ENCODE measurements around the gene PDZD2. TPM values are rescaled to one million over a fixed set of nuclear protein-coding genes. Genes with fewer than 3 reads are reported as not detected.
"Not testable (repeated sequence)": the region's sequence is repeated elsewhere in the genome, so short reads cannot be mapped to it uniquely, and the experiment has no call there.

Gene PDZD2
- total RNA-seq, 1 donor from 2014 or later, result 1.1 TPM

DNA sequence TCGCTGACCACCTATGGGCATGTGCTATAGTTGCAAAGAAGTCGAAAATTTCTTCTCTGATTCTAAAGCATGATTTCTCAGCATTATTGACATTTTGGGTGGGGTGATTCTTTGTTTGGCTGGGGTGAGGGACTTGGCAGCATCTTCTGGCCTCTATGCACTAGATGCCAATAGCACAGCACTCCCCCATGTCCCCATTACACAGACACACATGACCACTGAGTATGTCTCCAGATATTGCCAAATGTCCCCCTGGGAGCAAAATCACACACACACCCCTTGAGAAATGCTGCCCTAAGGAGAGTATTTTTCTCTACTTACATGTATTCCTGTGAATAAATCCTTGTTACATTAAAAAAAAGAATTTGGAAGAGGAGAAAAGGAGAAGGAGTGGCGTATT is 89.1 kb downstream of the PDZD2 start:
- DNase-seq (ENCODE audit: low spot score), result no peak
- no peaks in the 10 kb centered on the region for H3K9me3 Mint-ChIP-seq
- no peak overlapping the region for H2AFZ ChIP-seq (replicated peaks)
- no peak overlapping the region for H3K4me3 Mint-ChIP-seq
- no peaks in the 10 kb centered on the region for H4K20me1 ChIP-seq (ENCODE audit: low read depth)
- H3K4me1 Mint-ChIP-seq, result no peaks in the 10 kb centered on the region
- H3K9ac ChIP-seq, result no peak overlapping the region
- H3K4me3 ChIP-seq, result no peak overlapping the region
- peaks cover 4% of the 10 kb centered on the region for H3K27me3 Mint-ChIP-seq (ENCODE audit: insufficient read depth, low read depth)
- no peak overlapping the region for H3K4me2 ChIP-seq
- H3K36me3 Mint-ChIP-seq, result no peaks in the 10 kb centered on the region
- no peaks in the 10 kb centered on the region for H3K27me3 ChIP-seq
- H3K4me1 ChIP-seq, result no peaks in the 10 kb centered on the region
- H3K9me3 ChIP-seq (ENCODE audit: low read depth), result no peaks in the 10 kb centered on the region
- no peaks in the 10 kb centered on the region for H3K36me3 ChIP-seq
- no peak overlapping the region for H3K27ac ChIP-seq
- no peaks in the 10 kb centered on the region for H3K79me2 ChIP-seq (ENCODE audit: low read depth)
- no peak overlapping the region for H3K27ac Mint-ChIP-seq
- H3F3A ChIP-seq (ENCODE audit: low read depth), result no peaks in the 10 kb centered on the region
- TF ChIP-seq EZH2 (IDR thresholded peaks at IDR 0.05) (no peak), EZH2phosphoT487 (IDR thresholded peaks at IDR 0.05) (no peak)
- TF ChIP-seq, protein P1, sequence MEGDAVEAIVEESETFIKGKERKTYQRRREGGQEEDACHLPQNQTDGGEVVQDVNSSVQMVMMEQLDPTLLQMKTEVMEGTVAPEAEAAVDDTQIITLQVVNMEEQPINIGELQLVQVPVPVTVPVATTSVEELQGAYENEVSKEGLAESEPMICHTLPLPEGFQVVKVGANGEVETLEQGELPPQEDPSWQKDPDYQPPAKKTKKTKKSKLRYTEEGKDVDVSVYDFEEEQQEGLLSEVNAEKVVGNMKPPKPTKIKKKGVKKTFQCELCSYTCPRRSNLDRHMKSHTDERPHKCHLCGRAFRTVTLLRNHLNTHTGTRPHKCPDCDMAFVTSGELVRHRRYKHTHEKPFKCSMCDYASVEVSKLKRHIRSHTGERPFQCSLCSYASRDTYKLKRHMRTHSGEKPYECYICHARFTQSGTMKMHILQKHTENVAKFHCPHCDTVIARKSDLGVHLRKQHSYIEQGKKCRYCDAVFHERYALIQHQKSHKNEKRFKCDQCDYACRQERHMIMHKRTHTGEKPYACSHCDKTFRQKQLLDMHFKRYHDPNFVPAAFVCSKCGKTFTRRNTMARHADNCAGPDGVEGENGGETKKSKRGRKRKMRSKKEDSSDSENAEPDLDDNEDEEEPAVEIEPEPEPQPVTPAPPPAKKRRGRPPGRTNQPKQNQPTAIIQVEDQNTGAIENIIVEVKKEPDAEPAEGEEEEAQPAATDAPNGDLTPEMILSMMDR (IDR thresholded peaks at IDR 0.05), result no peak

DNA sequence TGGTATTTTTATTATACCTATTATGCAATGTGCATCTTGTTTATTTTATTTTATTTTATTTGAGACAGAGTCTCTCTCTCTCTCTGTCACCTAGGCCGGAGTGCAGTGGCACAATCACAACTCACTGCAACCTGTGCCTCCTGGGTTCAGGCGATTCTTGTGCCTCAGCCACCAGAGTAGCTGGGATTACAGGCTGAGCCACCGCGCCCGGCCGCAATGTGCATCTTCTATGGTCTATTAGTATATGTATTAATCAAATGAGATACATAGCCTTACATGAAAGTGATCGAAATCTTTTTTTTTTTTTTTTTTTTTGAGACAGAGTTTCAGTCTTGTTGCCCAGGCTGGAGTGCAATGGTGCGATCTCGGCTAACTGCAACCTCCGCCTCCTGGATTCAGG is 89.9 kb downstream of the PDZD2 start:
- not testable (repeated sequence) for H3F3A ChIP-seq (ENCODE audit: low read depth); H3K9ac ChIP-seq; H3K4me3 ChIP-seq; H4K20me1 ChIP-seq (ENCODE audit: low read depth); H3K9me3 Mint-ChIP-seq; H2AFZ ChIP-seq (replicated peaks); H3K4me3 Mint-ChIP-seq; H3K4me2 ChIP-seq; H3K4me1 ChIP-seq; H3K79me2 ChIP-seq (ENCODE audit: low read depth); DNase-seq (ENCODE audit: low spot score); H3K4me1 Mint-ChIP-seq; H3K27ac ChIP-seq; H3K27me3 ChIP-seq; H3K36me3 Mint-ChIP-seq; H3K27me3 Mint-ChIP-seq (ENCODE audit: insufficient read depth, low read depth); H3K9me3 ChIP-seq (ENCODE audit: low read depth); H3K36me3 ChIP-seq; H3K27ac Mint-ChIP-seq

DNA sequence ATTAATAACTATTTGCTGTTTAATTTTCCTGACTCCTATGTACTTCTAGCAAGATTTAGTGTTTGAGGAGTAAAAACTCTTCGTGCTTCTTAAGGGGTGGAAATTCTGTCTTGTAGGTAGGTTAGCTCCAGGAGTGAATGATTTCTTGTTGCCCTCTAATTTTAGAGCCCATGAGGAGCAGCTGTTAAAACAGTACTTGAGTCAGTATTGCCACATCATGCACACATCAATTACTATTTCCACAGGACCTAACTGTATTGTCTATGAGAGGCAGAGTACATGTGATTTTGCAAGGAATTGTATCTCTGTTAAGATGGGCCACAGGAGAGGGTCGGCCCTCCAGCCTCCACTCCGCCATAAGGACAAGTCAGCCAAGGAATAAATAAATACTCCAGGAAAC is 91.2 kb downstream of the PDZD2 start:
- TF ChIP-seq EZH2 (IDR thresholded peaks at IDR 0.05) (no peak), EZH2phosphoT487 (IDR thresholded peaks at IDR 0.05) (no peak)
- TF ChIP-seq, protein P1 (IDR thresholded peaks at IDR 0.05), result no peak
- H2AFZ ChIP-seq (replicated peaks), result no peak overlapping the region
- no peaks in the 10 kb centered on the region for H3K36me3 ChIP-seq
- no peak for DNase-seq (ENCODE audit: low spot score)
- H3K27me3 ChIP-seq, result no peaks in the 10 kb centered on the region
- Mint-ChIP-seq H3K4me3 (no peak overlapping the region), H3K4me1 (no peaks in the 10 kb centered on the region), H3K27ac (no peak overlapping the region), H3K9me3 (no peaks in the 10 kb centered on the region), H3K27me3 (ENCODE audit: insufficient read depth, low read depth) (peaks cover 6% of the 10 kb centered on the region), H3K36me3 (no peaks in the 10 kb centered on the region)
- H3K79me2 ChIP-seq (ENCODE audit: low read depth), result no peaks in the 10 kb centered on the region
- no peak overlapping the region for H3K4me2 ChIP-seq
- H3K4me3 ChIP-seq, result no peak overlapping the region
- H4K20me1 ChIP-seq (ENCODE audit: low read depth), result no peaks in the 10 kb centered on the region
- no peaks in the 10 kb centered on the region for H3K9me3 ChIP-seq (ENCODE audit: low read depth)
- no peaks in the 10 kb centered on the region for H3F3A ChIP-seq (ENCODE audit: low read depth)
- H3K4me1 ChIP-seq, result no peaks in the 10 kb centered on the region
- H3K9ac ChIP-seq, result no peak overlapping the region
- no peak overlapping the region for H3K27ac ChIP-seq

DNA sequence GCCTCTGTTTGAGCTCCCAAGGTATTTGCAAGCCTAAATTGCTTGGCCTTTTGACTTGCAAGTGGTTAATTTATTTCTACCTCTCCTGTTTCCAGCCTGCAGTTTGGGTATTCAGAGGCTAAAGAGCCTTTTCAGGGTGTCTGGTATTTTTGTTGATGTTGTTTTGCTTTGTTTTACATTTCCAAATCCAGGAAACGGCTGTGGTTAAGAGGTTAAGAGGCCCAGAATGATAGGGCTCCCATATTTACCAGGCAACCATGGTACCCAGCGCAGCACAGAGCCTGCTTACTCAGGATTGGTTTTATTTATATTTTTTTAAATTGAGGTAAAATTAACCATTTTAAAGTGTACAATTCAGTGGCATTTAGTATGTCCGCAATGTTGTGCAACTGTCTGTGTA is 92.1 kb downstream of the PDZD2 start:
- no peak overlapping the region for H3K27ac ChIP-seq
- no peaks in the 10 kb centered on the region for H3K4me1 Mint-ChIP-seq
- no peaks in the 10 kb centered on the region for H3K9me3 ChIP-seq (ENCODE audit: low read depth)
- H3K4me3 Mint-ChIP-seq, result no peak overlapping the region
- TF ChIP-seq EZH2 (IDR thresholded peaks at IDR 0.05) (no peak), EZH2phosphoT487 (IDR thresholded peaks at IDR 0.05) (no peak)
- TF ChIP-seq, protein P1 (IDR thresholded peaks at IDR 0.05), result no peak
- no peak for DNase-seq (ENCODE audit: low spot score)
- H3K4me2 ChIP-seq, result no peak overlapping the region
- no peak overlapping the region for H3K9ac ChIP-seq
- no peaks in the 10 kb centered on the region for H3K4me1 ChIP-seq
- H3K36me3 ChIP-seq, result no peaks in the 10 kb centered on the region
- no peaks in the 10 kb centered on the region for H3K9me3 Mint-ChIP-seq
- no peak overlapping the region for H2AFZ ChIP-seq (replicated peaks)
- no peaks in the 10 kb centered on the region for H3K27me3 ChIP-seq
- H3K36me3 Mint-ChIP-seq, result no peaks in the 10 kb centered on the region
- H3K79me2 ChIP-seq (ENCODE audit: low read depth), result no peaks in the 10 kb centered on the region
- peaks cover 6% of the 10 kb centered on the region for H3K27me3 Mint-ChIP-seq (ENCODE audit: insufficient read depth, low read depth)
- no peak overlapping the region for H3K27ac Mint-ChIP-seq
- no peaks in the 10 kb centered on the region for H3F3A ChIP-seq (ENCODE audit: low read depth)
- H3K4me3 ChIP-seq, result no peak overlapping the region
- no peaks in the 10 kb centered on the region for H4K20me1 ChIP-seq (ENCODE audit: low read depth)

Data from neural progenitor cell (in vitro differentiated cells).